GM11168 (cell line): Measurements from ENCODE around the gene ANKRD40.
"Not testable (repeated sequence)": the region's sequence is repeated elsewhere in the genome, so short reads cannot be mapped to it uniquely, and the experiment has no call there.

Experiments
- in situ Hi-C: fragments of 300-500 bp; cut with MboI; formaldehyde crosslinking; loops from one replicate; pipeline ENCODE4 v1.12.0; 2022; ENCODE audit warnings: low sequenced_read_pairs; ENCODE audit not compliant: unreplicated experiment

ANKRD40 gene

DNA sequence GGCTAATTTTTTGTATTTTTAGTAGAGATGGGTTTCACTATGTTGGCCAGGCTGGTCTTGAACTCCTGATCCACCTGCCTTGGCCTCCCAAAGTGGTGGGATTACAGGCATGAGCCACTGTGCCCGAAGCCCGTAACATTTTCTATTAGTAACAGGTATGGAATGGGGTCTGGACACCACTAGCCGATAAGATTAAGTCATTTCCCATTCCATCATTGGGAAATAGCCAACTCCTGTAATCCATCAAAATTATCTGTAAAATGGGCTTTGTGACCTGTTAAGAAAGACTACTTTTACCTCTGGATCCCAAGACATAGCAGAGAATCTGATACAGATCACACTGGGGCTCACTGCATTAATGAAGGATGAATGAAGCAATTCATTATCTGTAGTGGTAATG, 7.8 kb upstream of the ANKRD40 start:
- in situ Hi-C loops, result no loop called here

DNA sequence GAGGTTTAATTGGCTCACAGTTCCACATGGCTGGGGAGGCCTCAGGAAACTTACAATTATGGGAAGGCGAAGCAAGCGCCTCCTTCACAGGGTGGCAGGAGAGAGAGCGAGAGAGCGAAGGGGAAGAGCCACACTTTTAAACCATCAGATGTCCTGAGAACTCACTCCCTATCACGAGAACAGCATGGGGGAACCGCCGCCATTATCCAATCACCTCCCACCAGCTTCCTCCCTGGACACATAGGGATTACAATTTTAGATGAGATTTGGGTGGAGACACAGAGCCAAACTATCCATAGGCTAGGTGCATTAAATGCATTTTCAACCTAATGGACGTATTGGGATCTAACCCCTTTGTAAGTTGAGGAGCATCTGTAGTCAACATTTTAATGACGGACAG, 4.9 kb upstream of the ANKRD40 start:
- in situ Hi-C loops, result no loop called here

DNA sequence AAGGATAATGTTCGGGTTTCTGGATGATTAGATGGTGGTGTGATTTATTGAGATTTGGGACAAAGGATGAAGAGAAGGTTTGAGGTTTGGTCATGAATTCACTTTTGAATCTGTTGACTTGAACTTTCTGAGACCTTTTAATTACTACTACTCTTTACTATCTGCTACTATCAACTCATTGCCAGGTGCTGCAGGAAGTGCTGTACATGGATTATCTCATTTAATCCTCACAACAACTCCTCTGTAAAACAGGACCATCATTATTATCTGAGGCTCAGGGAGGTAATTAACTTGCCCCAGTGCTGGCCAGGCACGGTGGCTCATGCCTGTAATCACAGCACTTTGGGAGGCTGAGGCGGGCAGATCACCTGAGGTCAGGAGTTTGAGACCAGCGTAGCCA, 2.9 kb upstream of the ANKRD40 start:
- in situ Hi-C loops, result no loop called here

DNA sequence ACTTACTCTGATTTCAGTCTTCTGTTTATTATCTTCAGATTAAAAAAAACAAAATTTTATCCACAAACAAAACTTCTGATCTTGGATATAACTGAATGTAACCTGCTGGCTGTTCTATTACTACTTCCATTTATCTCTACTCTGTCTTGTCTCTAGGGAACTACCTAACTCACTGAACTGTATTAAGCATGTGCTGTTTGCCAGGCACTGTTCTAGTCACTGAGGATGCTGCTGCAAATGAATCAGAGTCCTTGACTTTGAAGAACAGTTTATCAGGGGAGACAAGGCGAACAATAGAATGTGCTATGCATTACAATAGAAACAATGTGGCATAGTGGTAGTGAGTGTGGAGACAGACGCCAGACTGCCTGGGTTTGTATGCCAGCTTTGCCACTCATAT, 2.3 kb upstream of the ANKRD40 start:
- in situ Hi-C loops, result no loop called here

DNA sequence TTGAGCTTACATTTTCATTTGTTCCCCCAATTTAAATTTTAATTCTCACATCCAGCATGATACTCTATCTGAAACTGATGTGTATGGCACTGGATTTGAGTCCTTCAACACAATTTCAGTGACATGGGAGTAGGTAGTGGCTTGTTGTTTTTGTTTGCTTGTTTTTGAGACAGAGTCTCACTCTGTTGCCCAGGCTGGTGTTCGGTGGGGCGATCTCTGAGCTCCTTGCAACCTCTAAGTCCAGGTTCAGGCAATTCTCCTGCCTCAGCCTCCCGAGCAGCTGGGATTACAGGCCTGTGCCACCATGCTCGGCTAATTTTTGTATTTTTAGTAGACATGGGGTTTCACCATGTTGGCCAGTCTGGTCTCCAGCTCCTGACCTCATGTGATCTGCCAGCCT, 1.3 kb upstream of the ANKRD40 start:
- in situ Hi-C loops, result not testable (repeated sequence)

DNA sequence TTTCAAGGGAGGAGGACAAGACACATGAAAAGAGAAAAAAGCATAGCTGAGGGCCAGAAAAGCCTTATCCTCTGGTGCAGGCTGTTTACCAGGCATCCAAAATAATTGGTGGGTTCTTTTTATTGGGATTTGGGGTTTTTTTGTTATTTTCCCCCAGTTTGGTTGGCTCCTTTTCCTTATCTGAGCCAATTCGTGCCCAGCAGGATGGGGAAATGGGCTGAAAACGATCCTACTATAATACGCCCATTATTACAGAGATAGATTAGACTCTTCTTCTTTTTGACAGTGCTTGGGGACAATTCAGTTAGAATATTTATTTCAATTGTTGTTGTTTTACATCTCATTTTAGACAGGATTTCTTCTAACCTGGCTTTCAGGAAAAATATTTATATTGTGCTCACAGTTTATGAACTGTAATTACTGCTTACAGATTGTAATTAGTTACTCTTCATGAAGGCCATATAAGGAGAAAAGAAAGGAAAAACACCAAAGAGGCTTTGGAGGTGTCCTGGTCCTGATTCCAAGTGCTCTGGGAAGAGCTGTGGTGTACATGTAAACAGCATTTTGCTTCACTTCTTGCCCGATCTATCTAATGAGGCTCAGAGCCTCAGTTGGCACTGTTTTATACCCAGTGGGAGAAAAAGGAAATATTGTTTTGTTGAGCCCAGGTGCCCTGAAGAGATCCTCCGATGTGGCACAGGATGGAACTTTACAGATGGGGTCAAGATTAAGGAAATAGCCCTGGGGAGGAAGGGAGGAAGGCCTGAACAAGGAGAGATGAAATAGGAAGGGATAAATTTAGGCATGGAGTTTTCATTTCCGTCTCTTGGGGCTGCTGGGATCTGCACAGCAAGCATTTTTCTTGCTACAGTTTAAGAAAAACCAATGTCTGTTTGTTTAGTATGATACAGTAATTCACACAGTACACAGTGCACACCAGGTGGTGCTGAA, 611 bp upstream of the ANKRD40 start:
- in situ Hi-C loops, result no loop called here

DNA sequence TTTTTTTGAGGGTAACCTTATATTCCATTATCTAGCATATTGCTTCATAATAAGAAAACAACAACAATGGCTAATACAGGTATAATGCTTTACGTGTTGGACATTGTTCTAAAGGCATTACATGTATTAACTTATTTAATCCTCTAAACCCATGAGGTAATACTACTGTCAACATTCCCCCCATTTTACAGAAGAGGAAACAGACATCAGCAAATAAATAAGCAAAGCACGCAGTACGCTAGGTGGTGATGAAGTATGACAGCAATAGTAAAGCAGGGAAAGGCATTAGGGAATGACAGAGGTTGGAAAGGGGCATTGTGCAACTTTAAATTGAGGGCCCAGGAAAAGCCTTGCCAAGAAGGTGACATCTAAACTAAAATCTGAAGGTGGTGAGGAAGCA, 4.6 kb downstream of the ANKRD40 start:
- in situ Hi-C loops, result no loop called here

DNA sequence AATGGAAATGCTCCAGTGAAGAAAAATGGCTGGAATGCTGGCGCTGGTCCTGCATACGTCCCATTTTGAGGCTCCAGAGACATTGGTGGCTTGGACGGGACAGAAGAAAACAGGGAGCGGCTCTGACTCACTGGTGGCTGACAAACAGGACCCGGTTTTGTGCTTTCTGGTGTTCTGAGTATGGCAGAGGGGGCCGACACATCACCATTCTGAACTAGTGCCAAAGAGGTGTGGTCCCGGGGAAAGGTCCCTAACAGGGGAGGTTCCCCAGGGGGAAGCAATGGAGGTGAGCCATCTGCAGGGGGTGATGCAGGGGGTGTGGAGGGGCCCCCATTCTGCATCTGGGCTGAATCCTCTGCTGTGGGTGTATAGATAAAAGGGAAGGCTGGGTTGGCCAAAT, 8.3 kb downstream of the ANKRD40 start:
- in situ Hi-C loops, result no loop called here

DNA sequence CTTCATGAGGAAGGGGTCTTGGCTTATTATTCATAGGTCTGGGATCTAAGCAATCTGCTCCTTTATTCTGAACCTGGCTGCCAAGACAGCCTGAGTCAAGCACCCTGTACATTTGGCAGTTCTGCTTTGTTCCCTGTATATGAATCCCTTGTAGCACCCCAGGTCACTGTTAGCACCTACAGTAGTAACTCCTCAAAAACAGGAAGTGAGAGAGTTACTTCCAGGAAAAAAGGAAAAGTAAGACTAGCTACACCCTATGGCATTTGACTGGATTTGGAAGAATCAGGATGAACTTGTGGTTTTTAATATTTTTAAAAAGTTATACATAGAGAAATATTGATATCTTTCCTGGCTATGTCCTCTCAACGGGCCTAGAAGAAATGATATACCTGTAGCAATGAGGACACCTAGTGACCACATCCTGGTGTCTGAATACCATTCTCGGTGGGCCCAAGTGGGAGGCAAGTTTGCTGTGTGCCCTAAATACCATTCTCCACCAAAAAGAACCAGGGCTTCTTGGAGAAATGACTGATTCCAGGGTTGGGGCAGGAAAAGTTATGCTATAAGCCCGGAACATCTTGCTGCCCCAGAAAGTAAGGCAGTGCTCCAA, 9.9 kb downstream of the ANKRD40 start:
- in situ Hi-C loops, result no loop called here

DNA sequence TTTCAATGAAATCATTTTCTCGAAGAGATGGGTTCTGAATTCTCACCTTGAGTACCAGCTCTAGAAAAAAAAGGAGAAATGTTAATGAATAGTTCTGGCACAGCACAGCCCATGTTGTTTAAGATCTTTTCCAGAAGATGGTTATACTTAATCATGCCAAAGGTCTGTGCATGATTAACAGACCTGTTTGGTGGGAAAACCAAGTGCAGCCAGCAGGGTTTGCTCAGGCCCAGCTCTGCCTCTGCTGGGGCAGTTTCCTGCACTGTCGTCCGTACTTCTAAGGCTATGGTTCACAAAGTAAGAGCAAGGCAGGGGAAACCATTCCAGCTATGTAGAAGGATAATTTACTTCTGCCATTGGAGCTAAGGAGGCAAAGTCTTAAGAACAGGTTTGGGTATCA, 10.7 kb downstream of the ANKRD40 start:
- in situ Hi-C loops, result no loop called here

DNA sequence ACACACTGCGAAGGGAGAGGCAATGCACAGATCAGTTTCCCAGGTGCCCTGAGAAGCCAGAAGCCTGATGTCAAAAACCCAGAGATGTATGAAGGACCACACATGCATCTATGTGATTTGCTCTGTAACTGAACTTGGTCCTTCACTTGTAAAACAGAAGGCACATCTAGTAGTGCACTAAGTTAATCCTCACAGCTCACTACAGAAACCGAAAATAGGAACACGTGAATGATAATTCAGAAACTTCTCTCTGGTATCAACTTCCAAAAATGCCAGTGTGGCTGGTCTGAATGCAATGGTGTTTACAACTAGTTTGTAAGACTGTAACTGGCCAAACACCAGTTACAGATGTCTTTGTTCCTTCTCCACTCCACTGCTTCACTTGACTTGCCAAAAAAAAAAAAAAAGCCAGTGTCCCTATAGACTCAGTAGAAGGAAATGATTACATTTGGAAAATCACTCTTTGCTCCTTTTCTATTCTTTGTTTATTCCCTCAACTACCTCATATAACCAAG, 11.3 kb downstream of the ANKRD40 start:
- in situ Hi-C loops, result no loop called here

DNA sequence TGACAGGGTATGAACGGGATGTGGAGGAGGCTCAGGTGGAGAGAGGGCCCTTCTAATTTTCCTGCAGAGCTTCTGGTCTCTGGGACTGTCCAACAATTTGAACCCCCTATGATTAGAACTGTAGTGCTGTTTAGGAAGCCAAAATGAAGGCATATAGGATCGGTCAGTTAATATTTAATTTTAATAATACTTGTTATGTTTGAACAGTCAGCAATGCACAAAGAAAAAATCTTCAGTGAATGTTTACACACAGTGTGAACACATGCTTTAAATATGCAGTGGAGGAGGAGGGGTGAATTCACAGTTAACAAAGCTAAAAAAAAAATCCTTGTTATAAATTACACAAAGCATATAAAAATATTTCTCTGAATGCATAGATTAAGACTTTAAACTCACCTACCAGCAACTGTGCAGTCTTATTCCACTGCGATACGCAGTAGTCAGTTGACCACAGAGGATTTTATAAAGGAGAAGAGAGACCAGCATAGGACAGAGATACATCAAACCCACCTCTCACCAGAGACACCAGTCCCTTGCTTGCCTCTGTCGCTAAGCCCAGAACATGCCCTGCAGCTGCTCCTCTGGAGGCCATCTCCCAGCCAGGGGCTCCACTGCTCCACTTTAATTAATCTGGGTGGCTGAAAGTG, 14.6 kb downstream of the ANKRD40 start:
- in situ Hi-C loops, result no loop called here

DNA sequence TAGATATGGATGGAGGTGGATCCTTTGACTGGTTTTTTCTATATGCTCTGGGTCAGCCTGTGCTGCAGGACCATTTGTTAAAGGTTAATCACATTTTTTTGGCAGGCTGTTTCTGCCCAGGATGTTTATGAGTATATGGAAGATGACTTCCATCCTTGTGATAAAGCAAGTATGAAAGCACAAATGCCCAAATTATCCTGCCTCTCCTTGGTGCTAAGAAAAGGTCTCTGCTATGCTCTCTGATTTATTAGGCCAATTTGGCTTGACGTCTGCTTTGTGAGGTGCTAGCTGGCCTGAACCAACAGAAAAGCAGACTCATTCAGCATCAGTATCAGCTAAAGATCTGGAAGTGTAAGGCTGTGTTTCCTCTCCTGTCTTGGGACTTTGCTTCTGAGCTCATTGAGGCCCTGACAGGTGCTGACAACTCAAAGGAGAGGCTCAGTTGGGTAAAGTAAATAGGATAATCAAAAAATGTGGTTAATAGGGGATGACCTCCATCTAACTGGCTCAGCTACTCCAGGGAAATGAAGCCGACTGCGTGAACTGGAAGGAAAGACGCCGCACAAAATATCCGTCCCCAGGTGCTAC, 15.2 kb downstream of the ANKRD40 start:
- in situ Hi-C loops, result no loop called here

DNA sequence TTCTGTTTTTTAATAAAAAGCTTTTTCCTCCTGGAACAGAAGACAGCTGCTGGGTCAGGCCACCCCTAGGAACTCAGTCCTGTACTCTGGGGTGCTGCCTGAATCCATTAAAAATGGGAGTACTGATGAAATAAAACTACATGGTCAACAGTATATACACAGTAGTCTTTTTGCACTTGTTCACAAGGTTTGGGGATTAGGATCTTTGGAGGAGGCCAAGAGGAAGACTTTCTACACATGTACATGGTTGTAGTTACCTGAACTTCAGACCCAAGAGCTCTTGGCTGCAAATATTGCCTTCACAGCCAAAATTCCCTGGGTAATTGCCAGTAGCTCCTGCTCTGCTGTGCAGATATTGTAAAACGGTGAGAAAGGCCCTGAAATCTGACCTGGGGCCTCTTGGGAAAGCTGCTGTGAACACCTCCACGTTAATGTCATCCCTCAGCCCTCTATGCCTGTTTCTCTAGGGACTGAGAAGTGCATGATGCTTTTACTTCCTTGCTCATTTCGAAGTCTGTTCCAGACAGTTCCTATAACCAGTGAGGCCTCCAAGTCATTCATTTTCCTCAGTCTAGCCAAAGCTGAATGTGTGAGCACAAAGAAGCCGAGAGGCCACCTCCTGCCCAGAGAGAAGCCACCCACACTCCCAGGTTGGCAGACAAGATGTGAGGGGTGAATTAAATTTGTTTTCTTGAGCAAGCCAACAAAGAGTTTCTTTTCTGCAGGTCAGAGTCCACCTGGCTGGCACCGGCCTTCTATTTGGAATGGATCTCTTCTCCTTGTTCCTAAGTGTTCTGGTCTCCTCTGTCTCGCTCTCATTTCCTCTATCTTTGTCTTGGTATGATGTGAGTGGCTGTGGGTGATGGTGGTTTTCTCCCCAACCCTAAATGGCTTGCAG, 15.9 kb downstream of the ANKRD40 start:
- in situ Hi-C loops, result no loop called here

DNA sequence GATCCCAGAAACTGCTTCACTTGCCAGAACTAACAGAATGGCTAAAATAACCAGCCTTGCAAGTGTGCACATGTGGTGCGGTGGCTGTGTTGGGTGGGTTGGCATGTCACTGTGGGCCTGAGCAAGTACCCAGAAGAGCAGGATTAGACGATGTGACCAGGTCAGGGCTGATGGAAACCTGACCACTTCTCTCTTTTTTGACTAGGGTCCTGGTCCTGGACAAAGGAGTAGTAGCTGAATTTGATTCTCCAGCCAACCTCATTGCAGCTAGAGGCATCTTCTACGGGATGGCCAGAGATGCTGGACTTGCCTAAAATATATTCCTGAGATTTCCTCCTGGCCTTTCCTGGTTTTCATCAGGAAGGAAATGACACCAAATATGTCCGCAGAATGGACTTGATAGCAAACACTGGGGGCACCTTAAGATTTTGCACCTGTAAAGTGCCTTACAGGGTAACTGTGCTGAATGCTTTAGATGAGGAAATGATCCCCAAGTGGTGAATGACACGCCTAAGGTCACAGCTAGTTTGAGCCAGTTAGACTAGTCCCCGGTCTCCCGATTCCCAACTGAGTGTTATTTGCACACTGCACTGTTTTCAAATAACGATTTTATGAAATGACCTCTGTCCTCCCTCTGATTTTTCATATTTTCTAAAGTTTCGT, 16.7 kb downstream of the ANKRD40 start:
- in situ Hi-C loops, result no loop called here

DNA sequence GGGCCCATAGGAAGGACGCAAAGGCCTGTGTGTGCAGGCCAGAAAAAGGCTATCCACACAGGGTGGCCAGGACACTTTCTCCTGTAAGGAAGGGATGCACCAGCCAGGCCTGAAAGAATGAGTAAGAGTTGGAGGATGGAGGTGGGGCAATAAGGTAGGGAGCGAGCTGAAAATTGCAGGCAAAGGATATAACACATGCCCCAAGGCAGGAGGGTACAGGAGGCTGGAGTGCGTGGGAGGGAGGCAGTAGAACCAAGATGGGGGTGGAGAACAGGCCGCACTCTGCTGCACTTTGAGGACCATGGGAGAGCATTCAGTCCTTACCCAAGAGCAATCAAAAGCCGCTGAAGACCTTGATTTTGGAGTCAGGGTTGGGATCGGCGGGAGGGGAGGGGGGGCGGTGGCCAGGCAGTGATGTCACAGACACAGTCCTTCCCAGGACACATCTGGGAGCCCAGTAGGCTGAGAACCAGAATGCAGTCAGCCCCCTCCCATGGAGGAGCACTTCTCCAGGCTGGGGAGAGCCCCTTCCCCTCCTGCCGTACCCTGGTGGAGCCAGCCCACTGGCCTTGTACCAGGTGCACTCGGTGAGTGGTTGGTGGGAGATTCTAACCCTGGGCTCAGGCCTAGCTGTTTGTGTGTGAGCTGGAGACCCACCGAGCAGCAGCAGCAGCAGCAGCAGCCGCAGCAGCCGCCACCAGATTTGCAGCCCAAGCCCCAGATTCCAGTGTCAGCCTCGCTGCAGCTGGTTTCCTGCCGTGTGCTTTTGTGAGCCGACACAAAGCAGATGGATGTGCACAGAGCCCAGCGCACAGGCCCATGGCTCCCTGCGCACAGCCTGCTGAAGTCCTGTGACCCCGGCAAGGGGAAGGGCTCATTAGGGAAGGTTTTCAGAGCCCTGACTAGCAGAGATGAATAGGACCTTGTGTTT, 17.5 kb downstream of the ANKRD40 start:
- in situ Hi-C loops, result no loop called here

DNA sequence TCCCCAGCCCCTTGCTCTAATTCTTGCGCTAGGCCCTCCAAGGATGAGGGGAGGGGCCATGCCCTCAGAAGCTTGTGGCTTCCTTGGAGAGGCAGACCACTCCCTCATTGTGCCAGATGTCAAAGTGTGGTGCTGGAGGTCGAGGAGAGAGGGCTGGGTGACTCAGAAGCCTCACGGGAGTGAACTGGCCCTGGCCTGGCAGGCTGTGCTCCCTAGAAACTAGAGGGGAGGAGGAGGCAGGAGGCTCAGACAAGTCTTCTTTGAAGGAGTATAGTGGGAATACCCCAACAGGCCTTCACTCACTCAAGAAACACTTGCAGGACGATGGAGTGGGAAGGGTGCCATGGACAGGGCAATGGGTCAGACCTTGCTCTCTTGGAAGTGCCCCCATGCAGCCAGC, 18.5 kb downstream of the ANKRD40 start:
- in situ Hi-C loops, result no loop called here

DNA sequence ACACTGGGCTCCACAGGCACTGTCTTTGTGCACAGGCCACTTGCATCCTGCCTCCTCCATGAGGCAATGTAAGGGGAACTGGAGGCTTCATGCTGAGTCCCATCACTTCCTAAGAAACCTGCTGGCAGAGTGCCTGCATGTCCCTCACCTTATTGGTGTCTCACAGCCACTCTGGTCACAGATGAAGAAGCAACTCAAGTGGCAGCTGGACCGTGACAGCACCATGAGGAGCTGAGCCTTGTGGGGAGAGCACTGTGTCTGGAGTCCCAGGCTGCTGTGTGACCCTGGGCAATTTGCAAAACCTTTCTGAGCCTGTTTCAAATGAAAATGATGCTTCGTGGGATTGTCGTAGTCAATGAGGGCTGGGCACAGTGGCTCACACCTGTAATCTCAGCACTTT, 19.5 kb downstream of the ANKRD40 start:
- in situ Hi-C loops, result no loop called here
